HG02852 (cell line): ENCODE measurements around the gene PPP1R1B.

Experiments
- ATAC-seq: cut with Tn5 transposase; IDR thresholded peaks from one replicate; pipeline ENCODE4 v1.9.1; 2021; ENCODE audit warnings: mild to moderate bottlenecking, moderate library complexity; ENCODE audit not compliant: unreplicated experiment

PPP1R1B gene

DNA sequence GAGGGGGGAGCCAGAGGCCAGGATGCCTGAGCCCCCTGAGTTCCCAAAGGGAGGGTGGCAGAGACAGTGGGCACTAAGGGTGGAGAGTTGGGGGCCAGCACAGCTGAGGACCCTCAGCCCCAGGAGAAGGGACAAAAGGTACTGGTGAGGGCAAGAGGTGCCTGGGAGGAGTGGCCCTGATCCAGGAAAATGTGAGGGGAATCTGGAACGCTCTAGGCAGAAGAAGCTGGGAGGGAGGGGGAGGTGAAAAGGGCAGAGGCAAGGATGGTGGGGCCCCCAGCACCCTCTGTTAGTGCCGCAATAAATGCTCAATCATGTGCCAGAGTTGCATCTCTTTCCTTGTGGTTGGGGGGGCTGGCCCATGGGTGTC is 39.5 kb downstream of the PPP1R1B start:
- no peak for ATAC-seq

DNA sequence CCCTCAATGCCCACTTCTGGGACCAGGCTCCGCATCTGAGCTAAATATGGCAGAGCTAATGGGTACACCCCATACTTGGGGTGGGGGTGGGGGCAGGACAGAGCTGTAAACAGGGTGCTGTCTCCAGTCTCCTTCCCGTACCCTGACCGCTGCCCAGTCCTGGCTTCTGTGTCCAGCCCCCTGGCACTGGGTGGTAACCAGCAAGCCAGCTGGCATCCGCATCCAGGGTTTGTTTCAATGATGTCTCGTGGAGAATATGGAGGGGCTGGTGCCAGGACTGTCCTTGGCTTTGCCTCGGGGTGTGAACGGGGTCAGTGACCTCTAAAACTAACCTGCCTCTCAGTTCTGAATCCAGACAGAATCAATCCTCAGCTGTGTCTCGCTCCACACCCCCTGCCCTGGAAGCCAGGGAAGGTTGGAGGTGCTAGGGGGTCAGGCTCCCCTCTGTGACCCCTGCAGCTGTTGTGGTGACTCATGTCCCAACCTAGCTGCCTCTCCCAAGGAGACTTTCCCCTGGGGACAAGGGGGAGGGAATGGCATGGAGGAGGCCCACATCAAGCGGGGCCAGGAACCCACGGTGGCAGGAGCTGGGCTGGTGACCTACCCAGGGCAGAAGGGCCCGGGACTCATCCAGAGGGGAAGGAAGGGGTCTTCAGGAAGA is 40.0 kb downstream of the PPP1R1B start:
- no peak for ATAC-seq

DNA sequence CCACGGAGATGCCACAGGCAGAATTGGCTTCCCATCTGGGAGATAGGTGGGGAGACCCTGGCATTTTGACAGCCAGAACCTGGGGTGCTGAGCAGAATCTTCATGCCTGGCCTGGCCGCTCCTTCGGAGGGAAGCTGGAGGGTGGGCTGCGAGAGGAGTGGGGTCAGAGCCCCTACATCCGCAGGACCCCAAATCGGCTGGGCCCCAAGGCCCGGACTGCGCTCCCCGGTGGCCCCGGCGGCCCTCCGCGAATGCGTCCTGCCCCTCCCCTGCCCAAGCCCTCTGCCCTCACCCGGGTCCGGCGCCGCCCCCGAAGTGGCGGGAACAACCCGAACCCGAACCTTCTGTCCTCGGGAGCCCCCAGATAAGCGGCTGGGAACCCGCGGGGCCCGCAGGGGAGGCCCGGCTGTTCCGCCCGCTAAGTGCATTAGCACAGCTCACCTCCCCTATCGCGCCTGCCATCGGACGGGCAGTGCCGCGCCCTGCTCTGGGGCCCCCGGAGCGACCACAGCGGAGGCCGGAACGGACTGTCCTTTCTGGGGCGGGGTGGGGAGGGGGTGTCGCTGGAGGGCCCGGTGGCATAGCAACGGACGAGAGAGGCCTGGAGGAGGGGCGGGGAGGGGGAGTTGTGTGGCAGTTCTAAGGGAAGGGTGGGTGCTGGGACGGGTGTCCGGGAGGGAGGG is 40.7 kb downstream of the PPP1R1B start:
- no peak for ATAC-seq

DNA sequence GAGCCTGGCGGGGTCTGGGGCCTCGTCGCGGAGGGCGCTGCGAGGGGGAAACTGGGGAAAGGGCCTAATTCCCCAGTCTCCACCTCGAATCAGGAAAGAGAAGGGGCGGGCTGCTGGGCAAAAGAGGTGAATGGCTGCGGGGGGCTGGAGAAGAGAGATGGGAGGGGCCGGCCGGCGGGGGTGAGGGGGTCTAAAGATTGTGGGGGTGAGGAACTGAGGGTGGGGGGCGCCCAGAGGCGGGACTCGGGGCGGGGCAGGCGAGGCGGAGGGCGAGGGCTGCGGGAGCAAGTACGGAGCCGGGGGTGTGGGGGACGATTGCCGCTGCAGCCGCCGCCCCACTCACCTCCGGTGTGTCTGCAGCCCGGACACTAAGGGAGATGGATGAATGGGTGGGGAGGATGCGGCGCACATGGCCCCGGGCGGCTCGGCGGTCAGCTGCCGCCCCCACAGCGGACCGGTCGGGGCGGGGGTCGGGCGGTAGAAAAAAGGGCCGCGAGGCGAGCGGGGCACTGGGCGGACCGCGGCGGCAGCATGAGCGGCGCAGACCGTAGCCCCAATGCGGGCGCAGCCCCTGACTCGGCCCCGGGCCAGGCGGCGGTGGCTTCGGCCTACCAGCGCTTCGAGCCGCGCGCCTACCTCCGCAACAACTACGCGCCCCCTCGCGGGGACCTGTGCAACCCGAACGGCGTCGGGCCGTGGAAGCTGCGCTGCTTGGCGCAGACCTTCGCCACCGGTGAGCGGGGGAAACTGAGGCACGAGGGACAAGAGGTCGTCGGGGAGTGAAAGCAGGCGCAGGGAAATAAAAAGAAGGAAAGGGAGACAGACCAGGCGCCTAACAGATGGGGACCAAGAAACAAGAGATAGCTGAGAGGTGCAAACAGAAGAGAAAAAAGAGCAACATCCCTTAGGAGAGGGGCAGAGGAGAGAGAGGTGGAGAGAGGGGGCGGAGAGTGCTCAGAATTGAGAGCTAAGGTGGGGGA is 41.5 kb downstream of the PPP1R1B start, which contains the start of gene PNMT:
Gene PNMT, plus strand, starts transcription at position 509 of the 980 bp plus-strand sequence. Its CDS starts 23 bp downstream, at position 532.
- no peak for ATAC-seq

DNA sequence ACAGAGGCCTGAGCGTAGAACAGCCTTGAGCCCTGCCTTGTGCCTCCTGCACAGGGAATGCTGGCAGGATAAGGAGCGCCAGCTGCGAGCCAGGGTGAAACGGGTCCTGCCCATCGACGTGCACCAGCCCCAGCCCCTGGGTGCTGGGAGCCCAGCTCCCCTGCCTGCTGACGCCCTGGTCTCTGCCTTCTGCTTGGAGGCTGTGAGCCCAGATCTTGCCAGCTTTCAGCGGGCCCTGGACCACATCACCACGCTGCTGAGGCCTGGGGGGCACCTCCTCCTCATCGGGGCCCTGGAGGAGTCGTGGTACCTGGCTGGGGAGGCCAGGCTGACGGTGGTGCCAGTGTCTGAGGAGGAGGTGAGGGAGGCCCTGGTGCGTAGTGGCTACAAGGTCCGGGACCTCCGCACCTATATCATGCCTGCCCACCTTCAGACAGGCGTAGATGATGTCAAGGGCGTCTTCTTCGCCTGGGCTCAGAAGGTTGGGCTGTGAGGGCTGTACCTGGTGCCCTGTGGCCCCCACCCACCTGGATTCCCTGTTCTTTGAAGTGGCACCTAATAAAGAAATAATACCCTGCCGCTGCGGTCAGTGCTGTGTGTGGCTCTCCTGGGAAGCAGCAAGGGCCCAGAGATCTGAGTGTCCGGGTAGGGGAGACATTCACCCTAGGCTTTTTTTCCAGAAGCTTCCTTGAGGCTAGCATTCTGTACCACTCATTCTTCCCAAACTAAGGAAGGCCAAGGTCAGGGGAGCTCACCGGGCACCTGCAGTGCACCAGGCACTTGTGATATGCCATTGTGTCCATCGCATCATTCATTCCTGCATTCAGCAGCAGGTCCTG is 43.4 kb downstream of the PPP1R1B start:
- ATAC-seq, result no peak

DNA sequence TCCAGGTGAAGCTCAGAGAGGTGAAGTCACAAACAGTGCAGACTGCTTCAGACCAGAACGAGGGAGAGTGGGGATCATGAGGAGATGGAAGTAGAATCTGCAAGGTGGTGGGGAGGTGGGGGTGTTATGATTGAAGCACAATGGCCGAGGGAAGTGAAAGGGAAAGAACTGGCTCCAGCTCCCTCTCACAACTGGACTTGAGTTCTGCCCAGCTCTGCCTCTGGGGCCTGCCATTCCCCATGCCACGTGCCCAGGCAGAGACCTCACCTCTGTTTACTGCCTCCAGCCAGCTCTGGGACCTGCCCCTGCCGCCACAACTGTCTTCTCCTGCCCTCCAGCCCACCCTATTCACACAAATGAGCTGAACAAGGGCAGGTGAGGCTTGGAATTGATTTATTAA is 44.0 kb downstream of the PPP1R1B start:
- no peak for ATAC-seq

DNA sequence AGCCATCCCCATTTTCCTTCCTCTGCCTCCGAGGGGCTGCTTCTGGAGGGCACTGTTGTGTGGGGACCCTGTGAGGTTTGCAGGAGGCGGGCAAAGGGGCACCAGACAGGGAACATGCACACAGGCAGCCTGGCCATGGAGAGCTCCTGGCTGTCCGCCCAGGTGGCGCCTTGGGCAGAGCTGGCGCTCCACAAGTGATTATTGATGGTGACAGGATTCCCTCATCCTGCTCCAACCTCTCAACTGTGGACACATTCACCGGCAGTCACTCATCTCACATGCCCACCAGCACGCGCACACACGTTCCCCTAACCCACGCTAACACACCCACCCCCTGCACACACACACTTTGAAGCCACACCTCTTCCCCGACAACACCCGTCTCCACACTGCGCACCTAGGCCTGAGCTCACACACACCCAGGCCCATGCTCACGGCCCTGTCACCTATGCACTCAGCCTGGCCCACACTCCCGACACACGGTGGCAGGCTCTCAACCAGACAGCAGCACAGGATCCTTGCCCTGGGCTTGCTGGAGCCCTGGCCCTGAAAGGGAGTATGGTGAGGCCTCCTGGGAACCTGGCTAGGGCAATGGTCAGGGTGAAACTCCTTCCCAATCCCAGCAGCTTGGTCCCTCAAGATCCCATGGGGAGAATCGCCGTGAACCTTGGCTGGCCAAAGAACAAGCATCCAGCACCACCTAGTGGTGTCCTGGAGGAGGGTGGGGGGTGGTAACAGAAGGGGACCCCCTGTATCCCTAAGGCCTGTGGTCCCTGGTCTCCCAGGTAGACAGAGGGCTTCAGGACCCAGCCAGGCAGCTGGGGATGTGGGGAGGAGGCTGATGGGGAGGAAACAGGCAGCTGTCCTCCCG is 45.1 kb downstream of the PPP1R1B start:
- ATAC-seq, result no peak

DNA sequence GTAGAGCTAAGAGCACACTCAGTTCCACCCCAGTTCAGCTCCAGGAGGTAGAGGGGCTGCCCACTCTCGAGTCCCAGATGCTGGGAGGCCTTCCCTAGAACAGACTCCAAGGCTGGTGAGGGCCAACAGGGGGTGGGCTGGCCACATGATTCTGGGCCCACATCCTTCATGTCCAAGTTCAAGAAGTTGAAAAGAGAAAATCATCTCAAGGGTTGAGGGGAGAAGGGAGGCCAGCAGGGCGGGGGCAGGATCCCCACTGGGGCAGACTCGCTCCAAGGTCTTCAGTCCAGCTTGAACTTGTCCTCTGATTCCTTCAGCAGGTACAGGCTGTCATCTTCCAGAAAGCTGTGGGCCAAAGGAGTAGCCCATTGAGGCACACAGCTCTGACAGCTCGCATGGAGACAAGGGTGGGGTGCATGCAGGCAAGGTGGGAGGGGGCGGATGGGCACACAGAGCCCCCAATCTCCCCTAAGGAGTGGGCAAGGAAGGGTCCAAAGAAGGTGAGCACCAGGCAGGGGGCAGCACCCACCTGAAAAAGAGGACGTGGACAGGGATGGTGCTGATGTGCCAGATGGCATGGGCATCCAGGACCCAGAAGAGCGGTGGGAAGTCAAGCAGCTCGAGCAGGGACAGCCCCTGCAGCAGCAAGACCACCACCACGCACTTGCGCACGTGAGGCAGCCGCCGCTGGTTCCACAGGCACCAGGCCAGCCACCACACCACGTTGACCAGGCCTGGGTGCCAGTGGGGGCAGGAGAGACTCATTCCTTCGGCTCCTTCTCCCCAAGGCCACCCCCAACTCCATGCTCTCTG is 46.0 kb downstream of the PPP1R1B start:
- no peak for ATAC-seq

DNA sequence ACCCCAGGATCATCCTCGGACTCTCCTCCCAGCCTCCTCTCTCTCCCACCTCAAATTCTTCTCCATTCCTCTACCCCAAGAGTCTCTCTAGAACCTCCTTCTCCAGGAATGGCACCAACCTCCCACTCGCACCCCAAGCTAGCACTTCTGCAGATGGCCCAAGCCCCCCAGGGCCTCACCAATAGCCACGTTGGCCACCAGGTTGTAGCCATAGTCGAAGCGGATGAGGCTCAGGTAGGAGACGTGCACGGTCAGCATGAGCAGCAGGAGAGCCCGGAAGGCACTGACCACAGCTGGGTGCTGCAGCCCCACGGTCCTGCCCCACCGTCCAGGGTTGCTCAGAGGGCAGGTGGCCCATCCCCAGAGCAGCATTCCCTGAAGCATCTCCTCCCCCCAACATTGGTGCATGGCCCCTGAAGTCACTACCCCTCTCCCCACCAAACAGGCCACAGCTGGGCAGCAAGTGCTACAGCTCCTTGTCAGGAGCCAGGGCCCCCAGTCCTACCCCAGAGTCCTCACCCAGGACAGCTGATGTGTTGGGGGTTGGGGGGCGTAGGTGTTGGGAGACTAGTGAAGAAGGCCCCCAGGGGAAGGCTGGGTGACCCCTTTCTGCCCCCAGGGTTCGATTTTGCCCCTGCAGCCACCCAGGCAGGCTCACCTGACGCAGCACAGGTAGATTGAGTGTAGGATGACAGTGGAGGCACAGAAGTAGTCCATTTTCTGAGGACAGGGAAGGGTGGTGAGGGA is 46.8 kb downstream of the PPP1R1B start:
- ATAC-seq, result no peak

DNA sequence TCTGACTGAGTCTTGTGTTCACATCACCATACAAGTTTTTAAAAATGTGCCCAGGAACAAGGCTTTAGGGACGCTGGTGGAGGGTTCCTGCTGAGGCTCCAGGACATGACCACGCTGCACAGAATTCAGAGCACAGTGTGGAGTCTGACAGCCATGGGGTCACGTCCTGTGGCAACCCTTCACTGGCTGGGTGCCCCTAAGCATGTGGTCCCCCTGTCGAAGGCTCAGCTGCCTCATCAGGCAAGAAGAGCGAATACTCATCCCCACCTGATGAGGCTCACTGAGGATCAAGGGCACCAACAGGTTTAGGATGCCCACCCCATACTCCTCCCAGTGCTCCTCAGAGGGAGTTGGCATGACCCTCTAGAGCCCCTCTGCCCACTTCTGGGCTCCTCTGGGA is 47.4 kb downstream of the PPP1R1B start:
- no peak for ATAC-seq

DNA sequence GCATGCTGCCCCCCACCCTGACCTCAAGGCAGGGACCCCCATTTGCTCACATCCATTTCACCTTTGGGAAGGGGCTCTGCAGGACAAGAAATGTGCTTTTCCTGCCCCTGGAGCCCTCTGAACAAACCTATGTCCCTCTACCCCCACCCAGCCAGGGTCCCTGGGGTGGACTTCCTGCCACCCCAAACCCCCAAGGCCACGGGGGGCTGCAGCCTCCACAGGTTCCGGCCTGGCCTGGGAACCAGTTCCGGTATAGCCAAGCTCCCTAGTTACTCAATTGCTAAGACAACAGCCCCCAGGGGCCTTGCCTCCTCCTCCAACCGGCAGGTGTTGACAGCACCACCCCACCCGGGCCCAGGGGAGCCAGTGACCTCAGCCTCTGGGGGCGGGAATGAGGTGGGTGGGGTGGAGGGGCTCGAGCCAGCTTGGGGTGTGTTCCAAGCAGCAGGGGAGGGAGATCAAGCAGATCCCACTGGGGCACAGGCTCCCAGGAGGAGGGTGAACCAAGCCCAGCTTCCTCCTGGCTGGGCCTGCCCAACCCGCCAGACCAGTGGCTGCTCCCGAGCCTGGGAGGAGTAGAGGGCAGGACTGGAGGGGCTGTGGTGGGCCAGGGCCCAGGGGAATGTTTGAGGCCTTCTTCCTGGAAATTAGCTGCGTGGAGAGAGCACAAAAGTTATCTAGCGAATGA is 48.1 kb downstream of the PPP1R1B start:
- ATAC-seq, result no peak

DNA sequence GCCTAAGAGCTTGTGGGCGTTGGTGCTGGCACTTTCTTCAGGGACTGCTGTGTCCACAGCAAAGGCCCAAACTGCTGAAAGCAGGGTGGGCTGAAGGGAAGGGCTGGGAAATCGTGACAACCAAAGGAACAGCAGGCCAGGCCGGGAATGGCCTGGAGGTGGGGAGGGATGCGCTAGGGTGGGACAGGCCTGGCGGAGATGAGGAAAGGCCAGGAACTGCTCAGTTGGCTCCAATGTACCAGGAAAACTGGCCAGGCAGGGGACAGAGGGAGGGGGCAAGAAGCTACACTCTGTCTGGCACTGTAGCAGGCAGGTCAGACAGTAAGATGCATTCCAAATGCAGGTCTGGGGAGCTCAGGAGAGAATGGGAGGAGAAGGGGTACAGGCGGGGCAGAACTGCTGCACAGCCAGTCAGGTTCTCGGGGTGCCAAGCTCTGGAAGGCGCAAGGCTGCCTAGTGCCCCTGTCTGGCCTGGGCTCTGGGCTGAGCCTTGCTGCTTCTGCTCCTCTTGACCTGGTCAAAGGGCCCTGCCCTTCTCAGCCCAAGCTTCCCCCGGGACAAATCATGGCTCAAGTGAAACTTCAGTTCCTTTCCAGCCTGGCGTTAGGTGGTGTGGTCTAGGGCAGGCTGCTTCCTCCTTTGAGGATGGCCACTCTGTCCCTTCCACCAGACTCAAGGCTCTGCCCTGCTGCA is 48.8 kb downstream of the PPP1R1B start:
- no peak for ATAC-seq

DNA sequence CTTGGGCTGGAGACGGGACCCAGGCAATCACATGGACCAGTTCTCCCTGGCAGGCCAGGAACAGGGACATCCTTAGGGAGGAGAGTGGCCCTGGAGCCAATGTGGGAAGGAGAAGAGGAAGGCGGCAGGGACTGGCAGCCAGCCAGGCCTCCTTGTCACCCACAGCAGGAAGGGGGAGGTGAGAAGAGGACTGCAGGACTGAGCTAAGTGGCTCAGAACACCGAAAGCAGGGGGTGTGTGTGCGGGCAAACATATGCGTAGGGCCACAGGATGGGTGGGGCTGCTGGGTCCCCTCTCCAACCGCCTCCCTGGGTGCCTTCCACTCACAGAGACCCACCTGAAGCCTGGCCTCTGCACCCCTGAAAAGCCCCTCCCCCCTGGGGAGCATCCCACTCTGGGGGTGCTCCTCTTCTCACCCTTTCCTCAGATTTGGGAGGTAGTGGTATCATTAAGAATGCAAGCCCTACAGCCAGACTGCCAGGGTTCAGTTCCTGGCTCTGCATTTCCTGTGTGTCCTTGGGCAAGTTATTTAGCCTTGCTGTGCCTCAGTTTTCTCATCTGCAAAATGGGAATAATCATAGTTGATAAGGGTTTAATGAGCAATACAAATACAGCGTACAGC is 49.6 kb downstream of the PPP1R1B start:
- no peak for ATAC-seq

DNA sequence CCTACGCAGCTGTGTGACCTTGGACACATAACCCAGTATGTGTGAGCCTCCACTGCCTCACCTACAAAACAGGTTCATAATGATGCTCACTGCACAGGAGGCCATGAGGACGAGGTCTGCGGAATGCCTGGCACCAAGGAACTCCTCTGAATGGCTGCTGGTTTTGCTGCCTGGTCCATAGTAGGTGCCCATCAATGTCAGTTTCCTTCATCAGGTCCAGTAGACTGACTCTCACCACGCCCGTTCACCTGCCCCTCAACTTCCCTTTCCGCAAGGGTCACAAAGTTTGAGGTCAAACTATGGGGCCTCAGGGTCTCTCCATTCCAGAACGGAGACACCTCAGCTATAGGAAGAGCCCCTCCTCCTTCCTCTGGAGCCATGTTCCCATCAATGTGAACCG is 50.3 kb downstream of the PPP1R1B start:
- no peak for ATAC-seq

DNA sequence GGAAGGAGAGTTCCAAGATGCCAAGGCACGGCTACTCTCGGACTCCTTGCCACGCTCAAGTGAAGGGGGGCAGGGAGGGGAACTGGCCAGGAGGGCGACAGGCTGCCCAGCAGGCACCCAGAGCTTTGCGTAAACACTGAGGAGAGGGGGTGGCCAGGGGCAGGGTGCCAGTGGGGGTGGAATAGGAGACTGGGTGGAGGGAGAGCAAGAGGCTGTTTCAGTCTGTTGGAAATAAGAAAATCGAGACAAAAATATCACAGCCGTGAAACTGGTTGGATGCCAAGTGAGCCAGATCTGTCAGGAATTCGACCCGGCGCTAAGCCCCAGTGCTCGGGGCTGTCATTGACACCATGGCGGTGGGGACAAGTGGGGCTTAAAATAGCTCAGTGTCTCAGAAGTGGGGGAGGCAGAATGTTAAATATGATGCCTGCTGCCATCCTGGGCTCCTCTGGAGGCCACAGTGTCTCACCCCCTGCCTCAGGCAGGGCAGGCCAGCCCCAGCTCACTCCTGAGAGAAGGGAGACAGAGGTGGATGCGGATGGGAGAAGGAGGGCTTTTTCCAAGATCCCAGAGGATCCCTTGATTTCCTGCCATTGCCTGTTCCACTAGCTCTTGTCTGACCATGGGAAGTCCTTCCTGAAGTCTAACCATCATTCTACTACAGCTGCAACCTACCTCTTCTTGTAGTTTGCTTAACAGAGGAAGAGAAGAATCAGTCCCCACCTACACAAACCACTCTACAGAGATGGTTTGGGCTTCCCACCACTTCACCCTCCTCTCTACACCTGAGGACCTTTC is 51.0 kb downstream of the PPP1R1B start:
- no peak for ATAC-seq
